ENCODE results near the gene PRKCE.

GRCh38 chr2:46034535-46034934 lies 383.1 kb downstream of the PRKCE start:
- TF ChIP-seq POLR2A (IDR thresholded peaks at IDR 0.05; ENCODE audit: low read depth, low read length) (no peak), POLR2AphosphoS5 (IDR thresholded peaks at IDR 0.05; ENCODE audit: low read depth, low read length) (no peak)
